GM21717 (cell line): ENCODE measurements around the gene TMEM82.
"Not testable (repeated sequence)": the region's sequence is repeated elsewhere in the genome, so short reads cannot be mapped to it uniquely, and the experiment has no call there.

Experiments
- ATAC-seq: cut with Tn5 transposase; IDR thresholded peaks from one replicate; pipeline ENCODE4 v1.9.1; 2021; ENCODE audit warnings: mild to moderate bottlenecking, moderate library complexity; ENCODE audit not compliant: unreplicated experiment

Gene TMEM82

GRCh38 chr1:15742339-15742801 lies at the start of gene TMEM82:
Gene TMEM82 (plus strand): TSS chr1:15742499. CDS start chr1:15742560, 61 bp downstream.
- no peak for ATAC-seq

GRCh38 chr1:15693371-15693770 lies 48.9 kb upstream of the TMEM82 start:
- no peak for ATAC-seq

GRCh38 chr1:15696956-15697521 lies 45.3 kb upstream of the TMEM82 start:
- ATAC-seq: peak; percentile 88

DNA sequence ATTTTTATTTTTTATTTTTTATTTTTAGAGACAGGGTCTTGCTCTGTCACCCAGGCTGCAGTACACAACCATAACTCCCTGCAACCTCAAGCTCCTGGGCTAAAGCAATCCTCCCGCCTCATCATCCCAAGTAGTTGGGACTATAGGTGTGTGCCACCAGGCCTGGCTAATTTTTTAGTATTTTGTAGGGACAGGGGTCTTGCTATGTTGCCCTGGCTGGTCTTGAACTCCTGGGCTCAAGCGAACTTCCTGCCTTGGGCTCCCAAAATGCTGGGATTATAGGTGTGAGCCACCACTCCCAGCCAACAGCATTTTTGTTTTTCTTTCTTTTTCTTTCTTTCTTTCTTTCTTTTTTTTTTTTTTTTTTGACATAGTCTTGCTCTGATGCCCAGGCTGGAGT lies 44.1 kb upstream of the TMEM82 start:
- ATAC-seq: no peak

DNA sequence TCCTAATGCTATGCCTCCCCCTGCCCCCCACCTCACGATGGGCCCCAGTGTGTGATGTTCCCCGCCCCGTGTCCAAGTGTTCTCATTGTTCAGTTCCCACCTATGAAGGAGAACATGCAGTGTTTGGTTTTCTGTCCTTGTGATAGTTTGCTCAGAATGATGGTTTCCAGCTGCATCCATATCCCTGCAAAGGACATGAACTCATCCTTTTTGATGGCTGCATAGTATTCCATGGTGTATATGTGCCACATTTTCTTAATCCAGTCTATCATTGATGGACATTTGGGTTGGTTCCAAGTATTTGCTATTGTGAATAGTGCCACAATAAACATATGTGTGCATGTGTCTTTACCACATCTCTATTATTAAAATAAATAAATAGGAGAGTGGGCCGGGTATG lies 43.0 kb upstream of the TMEM82 start:
- ATAC-seq: not testable (repeated sequence)

GRCh38 chr1:15700508-15700907 lies 41.8 kb upstream of the TMEM82 start:
- ATAC-seq: no peak

GRCh38 chr1:15701784-15702183 lies 40.5 kb upstream of the TMEM82 start:
- ATAC-seq: no peak

DNA sequence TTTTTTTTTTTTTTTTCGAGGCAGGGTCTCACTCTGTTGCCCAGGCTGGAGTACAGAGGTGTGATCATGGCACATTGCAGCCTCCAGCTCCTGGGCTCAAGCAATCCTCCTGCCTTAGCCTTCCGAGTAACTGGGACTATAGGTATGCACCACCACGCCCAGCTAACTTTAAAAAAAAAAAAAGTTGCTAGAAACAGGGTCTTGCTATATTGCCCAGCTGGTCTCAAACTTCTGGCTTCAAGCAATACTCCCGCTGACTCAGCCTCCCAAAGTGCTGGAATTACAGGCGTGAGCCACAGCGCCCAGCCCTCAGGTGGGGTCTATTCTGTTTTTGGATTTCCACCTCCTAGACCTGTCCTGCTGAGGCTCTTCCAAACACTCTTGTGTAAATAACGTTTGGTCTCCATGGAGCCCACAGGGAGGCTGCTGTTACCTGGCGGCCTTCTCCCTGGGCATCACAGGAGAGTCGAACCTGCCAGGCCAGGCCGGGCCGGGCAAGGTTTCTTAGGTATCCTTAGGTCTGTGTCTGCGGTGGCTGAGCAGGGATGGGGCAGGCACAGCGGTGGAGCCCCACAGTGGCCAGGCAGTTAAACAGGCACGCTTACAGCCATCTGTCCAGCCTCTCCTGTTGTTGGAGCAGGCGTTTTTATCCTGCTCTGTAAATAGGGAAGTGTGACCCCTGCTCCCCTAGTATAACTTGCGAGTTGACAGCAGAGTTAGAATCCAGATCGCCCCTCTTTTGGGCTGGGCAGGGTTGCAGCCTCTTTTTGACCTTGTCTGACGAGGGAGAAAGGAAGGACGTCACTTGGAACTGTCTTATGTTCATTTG lies 39.4 kb upstream of the TMEM82 start:
- ATAC-seq: no peak

- ATAC-seq: no peak
Measured at GRCh38 chr1:15703562-15703961, 38.7 kb upstream of the TMEM82 start.

- no peak for ATAC-seq
Measured at GRCh38 chr1:15704526-15705183, 37.6 kb upstream of the TMEM82 start.

DNA sequence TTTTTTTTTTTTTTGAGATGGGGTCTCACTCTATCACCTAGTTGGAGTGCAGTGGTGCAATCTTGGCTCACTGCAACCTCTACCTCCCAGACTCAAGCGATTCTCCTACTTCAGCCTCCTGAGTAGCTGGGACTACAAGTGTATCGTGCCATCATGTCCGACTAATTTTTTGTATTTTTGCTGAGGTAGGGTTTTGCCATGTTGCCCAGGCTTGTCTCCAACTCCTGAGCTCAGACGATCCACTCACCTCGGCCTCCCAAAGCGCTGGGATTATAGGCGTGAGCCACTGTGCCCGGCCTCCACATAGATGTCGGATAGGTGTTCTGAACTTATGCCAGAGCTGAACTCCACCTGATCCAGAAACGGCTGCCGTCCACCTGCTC lies 37.1 kb upstream of the TMEM82 start:
- ATAC-seq: no peak

GRCh38 chr1:15706751-15707150 lies 35.5 kb upstream of the TMEM82 start:
- no peak for ATAC-seq

- ATAC-seq: no peak
Measured at GRCh38 chr1:15707239-15707925, 34.9 kb upstream of the TMEM82 start.

DNA sequence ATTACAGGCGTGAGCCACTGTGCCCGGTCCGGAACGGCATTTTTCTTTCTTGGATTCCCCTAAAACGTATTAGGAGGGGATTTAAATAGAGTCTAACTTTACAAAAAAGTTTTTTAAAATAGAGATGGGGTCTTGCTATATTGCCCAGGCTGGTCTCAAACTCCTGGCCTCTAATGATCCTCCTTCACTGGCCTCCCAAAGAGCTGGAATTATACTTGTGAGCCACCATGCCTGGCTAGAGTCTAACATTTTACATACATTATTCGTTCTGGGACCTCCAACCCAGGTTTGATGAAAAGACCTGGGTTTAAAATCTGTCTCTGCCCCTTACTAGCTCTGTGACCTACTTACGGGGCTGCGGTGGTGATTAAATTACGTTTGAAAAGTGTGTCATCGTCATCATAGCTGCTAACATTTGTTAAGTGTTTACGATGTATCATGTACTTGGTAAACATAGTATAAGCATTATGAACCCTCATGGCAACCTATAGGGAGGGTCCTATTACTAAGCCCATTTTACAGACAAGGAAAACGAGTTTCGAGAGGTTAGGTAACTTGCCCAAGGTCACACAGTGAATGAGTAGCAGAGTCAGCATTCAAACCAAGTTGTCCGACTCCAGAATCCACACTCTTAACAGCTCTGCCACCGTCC lies 33.7 kb upstream of the TMEM82 start:
- no peak for ATAC-seq

GRCh38 chr1:15709226-15709625 lies 33.1 kb upstream of the TMEM82 start:
- no peak for ATAC-seq

GRCh38 chr1:15712168-15712567 lies 30.1 kb upstream of the TMEM82 start:
- ATAC-seq: no peak

DNA sequence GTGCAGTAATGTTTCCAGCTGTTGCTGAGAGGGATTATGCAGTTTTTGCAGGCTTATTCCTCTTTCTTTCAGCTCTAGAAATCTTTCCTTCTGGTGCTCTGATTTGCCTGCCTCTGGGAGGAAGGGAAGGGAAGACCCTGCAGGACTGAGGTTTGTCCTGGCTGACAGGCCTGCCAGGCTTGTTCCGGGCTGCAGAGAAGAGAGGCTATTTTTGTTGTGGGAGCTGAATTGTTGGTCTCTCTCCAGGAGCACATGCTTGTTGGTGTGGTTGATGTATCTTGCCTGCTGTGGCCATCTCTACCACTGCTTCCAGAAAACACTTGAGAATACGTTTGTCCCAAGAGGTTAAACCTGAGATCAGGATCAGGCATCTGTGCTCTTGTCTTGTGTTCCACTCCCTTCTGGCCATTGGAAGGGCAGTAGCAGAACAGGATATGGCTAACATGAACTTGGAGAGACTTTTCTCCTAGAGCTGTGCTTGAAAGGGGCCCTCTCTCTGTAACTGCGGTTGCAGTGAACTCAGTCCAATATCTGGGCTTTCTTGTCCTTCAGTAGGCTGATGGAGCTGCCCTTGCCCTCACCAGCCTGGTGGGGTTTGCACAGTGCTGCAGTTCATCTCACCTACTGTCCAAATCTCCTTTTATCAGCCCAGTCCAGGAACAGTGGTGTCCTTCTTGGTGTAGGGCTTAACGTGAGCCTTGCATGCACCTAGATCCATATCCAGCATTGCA lies 27.7 kb upstream of the TMEM82 start:
- no peak for ATAC-seq

DNA sequence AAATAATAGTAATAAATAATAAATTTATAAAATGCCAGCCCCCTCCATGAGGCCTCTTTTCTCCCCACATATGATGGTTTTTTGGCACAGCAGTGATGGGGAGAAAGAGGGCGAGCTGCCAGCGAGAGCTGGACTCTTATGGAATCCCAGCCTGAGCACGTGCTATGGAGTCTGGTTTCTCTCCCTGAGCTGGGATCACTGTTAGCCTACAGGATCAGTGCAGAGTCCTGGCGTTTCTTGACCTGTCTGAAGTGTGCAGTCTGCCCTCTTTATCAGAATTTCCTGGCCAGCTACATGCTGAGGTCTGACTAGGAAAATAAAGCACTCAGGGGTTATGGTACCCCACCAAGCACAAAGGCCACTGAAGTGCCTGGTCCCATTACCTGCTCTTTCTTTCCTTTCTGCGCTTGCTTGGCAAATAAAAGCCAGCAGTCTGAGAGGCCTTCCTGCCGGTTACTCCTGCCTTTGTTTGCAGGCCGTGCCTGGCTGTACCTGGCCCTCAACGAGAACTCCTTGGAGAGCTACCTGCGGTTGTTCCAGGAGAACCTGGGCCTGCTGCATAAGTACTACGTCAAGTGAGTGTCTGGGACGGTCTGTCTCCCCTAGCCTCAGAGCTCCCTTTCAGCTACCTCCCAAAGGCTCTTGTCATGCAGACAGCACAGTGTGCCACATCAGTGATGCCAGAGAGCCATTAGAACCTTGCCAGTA lies 24.7 kb upstream of the TMEM82 start:
- no peak for ATAC-seq

- no peak for ATAC-seq
Measured at GRCh38 chr1:15718199-15718601, 24.1 kb upstream of the TMEM82 start.
